Stimulated activated CD4-positive, alpha-beta T cell treated with anti-CD3 and anti-CD28 coated beads, Interleukin-12 subunit alpha, Interleukin-12 subunit beta, amount 100 ng/mL, for 48 hours (primary cell): Measurements from ENCODE around the gene AQR.
"Not testable (repeated sequence)": the region's sequence is repeated elsewhere in the genome, so short reads cannot be mapped to it uniquely, and the experiment has no call there.

Experiments
- DNase-seq, 3 donors: peaks; one replicate each; pipeline ENCODE4 v3.0.0-alpha.2; 2020; ENCODE audit warnings: low read depth in 2 of 3, low spot score in 1 of 3

Gene AQR

DNA sequence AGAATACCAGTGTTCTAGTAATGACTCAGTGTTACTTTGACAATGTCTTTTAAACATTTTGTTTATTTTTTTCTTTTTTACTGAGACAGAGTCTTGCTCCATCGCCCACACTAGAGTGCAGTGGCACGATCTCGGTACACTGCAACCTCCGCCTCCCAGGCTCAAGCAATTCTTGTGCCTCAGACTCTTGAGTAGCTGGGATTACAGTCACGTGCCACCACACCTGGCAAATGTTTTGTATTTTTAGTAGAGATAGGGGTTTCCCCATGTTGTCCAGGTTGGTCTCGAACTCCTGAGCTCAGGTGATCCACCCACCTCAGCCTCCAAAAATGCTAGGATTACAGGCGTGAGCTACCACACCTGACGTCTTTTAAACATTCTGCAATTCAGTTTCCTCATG, 15.7 kb downstream of the AQR start:
- DNase-seq = no peak

DNA sequence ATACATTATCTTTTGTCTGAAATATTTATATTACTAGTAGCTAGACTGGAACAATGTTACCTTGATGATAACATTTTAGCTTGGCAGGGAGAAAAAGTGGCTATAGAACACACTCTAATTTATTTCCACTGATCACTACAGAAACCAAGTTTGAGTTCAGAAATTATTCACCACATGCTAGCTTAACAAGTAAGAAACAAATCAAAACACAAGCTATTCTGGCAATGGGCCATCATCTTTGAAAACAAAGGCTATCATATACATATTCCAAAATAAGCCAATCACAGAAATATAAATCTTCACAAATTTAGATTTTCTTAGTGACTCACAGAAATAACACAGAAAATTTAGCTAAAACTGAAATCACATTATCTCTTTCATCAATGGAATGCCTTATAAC, 17.1 kb downstream of the AQR start:
- no peak for DNase-seq

DNA sequence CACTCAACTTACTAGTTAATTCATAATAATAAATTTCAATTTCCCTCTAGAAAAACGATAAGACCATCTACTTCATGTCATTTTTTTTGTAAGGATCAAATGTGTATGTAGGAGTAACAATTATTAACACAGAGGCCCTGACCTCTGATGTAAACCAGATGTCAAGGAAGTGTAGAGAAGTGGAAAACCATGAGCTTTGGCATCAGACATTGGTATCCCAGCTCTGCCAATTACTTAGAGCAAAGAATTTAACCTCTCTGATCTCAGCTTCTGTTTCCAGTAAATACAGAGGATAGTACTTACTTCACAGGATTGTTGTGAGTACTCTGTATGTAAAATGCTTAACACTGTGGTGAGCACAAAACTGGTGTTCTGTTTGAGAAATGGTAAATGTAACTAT, 17.5 kb downstream of the AQR start:
- DNase-seq = no peak

DNA sequence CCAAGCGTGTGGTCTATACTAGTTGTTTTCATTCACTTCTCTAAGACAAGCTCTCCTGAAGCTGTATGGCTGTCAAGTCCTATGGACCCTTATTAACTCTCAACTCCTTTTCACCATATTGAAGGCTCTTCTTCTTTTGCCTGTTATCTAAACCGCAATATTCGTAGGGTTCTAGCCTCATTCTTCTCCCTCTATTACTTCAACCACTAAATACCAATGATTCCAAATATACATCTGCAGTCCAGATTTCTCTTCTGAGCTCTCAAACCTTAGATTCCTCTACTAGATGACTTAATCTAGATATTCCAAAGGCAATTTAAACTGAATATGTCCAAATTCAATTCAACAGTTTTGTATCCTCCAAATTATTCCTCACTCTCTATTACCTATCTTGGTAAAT, 24.6 kb downstream of the AQR start:
- no peak for DNase-seq

DNA sequence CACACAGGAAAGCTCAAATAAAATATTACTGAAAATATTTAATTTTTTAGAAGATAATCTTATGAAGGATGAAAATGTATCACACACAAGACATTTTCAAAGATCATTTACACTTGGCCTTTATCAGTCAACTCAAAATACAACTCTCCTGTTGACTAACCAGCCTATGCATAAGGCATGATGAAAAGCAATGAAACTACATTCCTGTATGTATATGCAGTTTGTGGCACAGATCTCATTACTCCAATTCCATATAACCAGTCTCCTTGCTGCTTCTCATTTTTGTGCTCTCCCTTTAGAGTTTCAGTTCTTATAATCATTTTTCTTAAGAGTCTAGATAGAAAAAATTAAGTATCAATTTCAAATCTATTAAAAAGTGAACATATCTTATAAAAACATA, 25.8 kb downstream of the AQR start:
- no peak for DNase-seq

DNA sequence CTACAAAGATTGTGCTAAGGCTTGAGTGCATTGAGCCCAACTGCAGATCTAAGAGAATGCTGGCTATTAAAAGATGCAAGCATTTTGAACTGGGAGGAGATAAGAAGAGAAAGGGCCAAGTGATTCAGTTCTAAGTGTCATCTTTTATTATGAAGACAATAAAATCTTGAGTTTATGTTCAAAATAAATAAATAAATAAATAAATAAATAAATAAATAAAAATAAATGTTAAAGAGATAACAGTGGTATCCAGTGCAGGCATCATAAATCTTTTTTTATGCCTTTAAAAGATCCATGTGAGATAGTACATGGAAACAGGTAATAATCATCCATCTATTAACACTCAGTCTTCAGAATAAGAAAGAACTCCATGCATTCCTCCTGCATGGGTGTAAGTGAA, 26.3 kb downstream of the AQR start:
- not testable (repeated sequence) for DNase-seq

DNA sequence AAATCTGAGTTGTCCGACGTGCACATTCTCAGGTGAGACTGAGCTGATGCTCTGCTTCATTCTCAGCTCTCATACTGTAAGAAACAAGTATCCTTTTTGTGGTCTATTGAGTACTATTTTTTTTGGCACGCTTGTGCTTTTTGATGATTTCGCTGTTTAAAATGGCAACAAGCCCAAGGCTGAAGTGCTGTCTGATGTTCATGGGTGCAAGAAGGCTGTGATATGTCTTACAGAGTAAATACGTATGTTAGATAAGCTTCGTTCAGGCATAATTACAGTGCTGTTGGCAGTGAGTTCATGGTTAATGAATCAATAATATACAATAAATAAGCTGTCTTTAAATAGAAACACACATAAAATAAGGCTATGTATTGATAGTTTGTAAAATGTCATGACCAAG, 27.2 kb downstream of the AQR start:
- no peak for DNase-seq

DNA sequence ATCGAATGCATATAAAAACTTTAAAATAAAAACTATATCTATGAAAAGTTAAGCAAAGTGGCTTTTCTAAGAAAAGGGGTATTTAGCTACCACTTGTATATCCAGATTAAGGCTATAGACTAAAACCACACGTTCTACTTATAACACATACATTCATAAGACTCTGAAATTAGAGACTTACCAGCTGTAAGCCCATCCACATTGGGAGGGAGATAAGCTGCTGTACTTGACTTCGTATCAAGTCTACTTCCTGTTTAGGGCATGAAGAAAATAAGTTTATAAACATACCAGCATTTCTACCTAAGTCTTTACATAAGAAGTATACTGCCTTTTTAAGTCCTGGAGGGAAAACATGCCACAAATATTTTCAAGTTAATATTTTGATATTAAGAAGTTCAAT, 27.7 kb downstream of the AQR start:
- no peak for DNase-seq

DNA sequence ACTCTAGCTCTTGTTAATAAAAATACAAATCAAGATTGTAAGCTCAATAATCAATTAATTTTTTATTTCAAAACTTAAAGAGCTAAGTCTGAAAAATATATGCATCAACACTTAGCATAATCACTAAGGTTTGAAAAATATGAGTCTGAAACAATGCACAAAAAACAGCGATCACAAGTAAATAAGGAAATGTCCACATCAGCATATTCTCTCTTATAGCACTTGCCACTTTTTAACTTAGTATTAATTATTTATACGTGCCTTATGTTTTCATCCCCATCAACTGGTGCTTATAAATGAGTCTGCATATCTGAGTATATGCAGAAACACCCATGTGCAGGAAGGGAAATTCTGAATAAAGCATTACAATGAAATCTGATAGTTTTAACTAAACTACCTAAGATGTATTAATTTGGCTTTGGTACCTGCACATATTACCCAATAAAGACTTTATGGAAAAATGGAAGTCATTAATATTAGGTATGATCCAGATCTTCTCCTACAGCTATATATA, 28.3 kb downstream of the AQR start:
- DNase-seq = no peak

DNA sequence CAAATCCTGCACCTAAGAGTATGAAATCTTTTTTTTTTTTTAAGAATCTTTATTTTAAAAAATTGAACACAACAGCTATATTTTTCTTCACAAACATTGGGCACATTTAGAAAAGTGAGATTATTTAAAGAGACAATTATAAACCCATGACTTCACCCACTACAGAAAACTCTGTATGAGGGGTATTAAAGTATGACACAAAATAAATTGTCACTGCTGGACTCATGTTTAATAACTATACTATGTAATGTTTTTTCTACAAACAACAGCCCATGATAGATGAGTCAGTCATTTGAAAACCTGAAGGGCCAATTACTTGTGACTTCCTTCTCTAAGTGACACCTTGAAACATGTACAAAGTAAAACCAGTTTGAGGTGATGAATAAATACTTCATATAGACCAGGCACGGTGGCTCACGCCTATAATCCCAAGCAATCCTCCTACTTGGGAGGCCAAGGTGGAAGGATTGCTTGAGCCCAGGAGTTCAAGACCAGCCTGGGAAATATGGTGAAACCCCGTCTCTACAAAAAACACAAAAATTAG, 36.0 kb downstream of the AQR start:
- DNase-seq = no peak

DNA sequence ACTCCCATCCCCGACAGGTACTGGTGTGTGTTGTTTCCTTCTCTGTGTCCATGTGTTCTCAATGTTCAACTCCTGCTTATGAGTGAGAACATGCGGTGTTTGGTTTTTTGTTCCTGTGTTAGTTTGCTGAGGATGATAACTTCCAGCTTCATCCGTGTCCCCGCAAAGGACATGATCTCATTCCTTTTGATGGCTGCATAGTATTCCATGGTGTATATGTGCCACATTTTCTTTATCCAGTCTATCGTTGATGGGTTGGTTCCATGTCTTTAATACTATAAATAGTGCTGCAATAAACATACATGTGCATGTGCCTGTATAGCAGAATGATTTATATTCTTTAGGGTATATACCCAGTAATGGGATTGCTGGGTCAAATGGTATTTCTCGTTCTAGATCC, 41.2 kb downstream of the AQR start:
- DNase-seq = not testable (repeated sequence)

DNA sequence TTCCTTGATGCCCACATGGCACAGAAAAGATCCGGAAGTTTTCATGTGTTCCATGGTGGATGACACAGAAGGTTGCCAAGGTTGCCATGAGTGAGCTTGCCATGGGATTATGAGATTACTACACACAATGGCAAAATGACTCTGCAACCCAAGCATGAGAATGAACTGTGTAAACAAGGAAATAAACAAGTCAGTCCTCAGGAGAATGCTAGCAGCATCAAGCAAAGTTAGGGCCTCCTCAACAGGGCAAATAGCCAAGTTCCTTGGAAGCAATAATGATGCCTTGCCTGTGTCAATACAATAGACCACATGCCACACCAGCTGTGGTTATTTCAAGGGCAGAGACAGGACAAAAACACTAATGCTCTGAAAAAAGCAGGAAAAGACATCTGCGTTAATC, 41.8 kb downstream of the AQR start:
- no peak for DNase-seq

DNA sequence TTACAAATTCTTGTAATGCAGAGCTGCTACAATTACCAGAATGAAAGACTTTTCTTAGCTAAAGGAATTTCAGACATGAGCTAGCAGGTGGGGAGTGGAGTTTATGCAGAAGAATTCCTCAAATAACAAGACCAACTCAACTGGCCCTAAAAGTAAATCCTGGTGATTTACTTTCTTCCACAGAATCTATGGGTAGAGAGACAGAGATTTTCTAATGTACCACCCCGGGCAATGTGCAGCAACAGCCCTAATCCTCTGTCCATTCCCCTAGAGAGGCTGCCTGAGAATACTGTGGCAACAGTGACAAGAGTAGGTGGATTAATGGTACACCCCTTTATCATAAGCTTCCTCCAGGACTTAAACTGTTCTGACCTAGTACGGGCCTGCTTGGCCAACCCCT, 55.2 kb downstream of the AQR start:
- no peak for DNase-seq

DNA sequence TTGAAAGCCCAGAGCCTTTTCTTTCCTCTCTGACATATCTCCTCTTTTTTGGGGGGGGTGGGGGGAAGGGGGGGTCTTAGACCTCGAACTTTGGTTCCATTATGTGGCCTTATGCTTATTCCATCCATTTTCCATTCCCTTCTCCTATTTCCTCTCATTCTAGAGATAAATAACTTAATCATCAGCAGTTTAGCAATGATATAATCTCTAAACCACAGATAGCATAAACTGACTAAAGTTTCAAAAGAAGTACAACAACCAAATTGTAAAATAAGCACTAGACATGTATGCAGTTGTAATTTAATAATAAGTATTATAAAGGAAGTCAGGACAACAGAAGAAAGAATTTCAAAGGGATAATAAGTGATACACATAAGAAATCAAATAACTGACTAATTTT, 64.5 kb downstream of the AQR start:
- no peak for DNase-seq

DNA sequence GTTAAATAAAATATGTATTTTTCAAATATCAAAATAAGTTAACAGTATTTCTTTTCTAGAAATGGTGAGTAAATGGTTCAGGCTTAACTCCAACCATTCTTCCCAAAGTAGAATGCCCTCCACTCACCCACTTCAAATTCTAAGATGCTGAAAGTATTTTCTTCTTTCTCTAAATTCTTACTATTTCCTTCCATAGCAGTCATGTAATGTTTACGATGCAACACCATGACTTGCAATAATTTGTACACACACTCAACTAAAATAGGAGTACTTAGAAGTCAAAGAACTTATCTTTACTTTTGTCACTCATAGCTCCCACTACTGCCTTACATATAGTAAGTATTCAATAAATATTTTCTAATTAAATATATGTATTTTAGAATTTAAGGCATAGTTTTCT, 65.0 kb downstream of the AQR start:
- no peak for DNase-seq

DNA sequence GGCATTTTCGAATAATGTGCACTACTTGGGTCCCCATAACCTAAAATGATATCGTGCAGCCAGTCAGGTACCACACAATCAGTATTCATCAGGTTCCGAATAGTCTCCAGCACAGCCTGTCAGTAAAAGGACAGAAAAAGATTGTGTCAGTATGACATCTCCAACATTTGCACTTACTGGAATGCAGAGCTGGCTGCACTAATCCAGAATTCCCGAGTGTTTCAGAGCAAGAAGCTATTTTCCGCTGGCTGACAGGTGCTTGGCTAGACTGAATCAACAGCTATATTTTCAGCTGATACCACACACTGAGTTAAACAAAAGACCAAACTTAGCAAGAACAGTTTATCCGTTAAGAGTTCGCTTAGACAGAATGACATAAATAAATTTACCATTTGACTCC, 68.8 kb downstream of the AQR start:
- no peak for DNase-seq

DNA sequence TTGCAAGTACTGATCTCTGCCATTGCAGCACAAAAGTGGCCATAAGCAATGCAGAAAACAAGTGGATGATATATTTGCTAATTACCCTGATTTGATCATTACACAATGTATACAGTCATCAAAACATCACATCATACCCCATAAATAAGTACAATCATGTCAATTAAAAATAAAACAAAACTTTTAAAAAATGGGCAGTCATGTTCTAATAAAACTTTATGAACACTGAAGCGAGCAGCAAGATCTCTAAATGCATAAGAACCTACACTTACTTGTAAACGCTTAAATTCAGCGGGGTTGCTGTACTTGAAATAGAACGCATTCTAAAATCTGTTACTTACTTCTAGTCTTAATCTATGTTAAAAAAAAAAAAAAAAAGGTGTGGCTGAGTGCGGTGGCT, 73.4 kb downstream of the AQR start:
- no peak for DNase-seq

DNA sequence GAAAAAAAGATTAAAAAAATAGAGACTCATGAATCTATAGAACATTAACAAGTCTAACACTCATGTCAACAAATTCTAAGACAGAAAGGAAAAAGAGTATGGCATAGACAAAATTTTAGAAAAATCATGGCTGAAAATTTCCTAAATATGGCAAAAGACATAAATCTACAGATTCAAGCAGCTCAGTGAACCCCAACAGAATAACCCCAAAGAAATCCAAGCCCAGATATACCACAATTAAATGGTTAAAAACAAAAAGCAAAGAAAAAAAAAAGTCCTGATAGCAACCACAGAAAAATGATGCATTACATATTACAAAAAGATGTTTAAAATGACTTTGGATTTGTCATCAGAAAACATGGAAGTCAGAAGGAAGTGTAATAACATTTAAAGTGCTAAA, 75.6 kb downstream of the AQR start:
- no peak for DNase-seq

DNA sequence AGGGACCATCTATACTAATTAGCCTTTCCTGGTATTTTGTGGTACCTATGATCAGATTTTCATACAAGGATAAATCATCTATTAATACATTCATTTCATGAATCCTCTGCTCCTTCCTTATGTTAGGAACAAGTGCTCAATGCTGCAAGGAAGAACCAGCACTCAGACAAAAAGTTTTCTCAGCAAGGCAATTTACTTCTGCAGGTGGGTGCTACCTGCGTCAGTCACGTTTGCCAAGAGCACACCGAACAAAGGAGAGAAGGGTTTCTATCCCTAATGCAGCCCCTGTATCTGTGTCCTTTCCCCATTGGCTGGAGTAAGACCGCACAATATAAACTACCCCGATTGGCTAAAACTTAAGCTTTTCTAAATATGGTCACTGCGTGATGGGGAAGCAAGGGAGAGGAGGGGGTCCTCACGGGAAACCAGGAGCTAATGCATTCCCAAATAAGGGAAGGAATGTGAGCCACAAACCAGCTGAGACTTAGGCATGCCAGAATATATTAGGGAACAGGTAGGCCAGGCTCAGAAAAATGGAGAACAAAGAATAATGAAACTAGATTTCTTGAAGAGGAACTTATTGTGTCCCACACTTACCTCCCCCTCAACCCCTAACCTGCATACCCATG, 76.5 kb downstream of the AQR start:
- no peak for DNase-seq

DNA sequence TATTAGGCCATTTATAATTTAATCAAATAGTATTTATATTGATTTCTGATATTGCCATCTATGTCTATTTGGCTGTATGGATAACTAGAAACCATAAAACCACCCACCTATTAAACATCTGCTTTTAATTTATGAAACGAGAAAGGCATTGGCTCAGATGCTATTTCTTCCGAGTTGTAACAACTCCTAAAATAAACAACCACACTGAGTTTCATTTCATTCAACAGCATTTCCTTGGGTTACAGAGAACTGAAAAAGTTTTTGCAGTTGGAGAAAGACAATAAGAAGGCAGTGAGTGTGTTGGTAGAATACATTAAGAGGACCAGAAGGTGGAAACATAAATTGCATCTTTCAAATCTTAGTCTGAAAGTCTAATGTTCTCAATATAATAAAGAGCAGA, 79.1 kb downstream of the AQR start:
- DNase-seq = no peak

DNA sequence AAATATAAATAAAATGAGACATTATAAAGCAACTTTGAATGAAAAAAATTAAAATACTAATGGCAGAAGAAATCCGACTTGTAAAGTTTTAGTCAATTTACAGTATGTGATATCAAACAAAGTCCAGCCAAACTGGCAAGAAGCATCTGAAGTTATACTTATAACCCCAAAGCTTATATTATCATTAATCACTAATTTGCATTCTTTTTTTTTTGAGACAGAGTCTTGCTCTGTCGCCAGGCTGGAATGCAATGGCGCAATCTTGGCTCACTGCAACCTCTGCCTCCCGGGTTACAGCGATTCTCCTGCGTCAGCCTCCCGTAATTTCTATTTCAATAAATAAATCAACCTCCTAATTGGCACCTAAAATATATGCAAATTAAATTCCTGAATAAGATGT, 80.1 kb downstream of the AQR start:
- no peak for DNase-seq

DNA sequence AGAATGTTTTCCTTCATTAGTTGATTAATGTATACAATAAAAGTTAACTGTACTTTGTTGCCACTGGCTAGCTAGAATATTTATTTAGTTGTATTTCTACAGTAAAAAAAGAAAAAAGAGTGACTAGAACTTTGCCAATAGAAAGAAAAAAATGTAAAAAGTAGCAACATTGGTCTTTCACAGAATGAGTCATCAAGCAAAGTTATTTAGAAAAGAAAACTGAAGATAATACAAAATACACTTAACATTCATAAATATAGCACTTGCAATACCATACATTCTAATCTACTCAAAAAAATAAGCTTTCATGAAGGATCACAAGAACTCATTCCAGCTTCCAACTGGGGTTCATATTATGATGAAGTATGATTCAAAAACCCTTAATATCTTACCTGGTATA, 83.4 kb downstream of the AQR start:
- DNase-seq = no peak

DNA sequence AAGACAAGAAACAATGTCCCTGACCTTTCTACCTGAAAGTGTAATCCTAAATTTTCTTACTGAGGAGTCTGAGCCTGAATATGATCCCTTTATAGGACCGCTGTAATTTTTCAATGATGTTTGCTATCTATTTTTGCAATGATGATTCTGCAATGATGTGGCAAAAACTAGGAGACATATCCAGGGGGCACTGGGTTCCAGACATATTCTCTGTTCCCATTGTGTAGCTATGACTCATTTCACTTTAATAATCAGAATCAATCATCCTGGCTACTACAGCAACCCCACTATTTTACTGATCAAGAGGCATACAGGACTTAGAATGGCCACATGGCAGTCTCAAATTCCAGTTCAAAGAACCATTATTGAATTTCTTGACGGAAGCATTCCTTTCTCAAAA, 85.9 kb downstream of the AQR start:
- no peak for DNase-seq
